ENCODE data around the gene CHRNA4.

The CHRNA4 gene

DNA sequence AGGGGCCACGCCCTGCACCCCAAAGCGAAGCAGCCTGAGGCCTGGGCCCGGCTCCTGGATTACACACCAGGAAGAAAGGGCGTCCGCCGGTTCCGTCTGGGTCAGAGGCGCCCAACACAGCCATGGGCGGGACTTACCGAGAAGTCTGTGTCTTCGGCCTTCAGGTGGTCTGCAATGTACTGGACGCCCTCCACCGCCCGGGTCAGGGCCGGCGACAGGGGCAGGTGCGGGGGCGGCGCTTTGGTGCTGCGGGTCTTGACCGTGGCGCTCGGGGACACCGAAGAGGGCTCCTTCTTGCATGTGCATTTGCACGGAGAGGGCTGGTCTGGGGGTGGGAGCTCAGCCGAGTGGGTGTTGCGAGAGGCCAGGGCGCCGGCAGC lies 11.6 kb downstream of the CHRNA4 start:
- TF ChIP-seq, protein P1, sequence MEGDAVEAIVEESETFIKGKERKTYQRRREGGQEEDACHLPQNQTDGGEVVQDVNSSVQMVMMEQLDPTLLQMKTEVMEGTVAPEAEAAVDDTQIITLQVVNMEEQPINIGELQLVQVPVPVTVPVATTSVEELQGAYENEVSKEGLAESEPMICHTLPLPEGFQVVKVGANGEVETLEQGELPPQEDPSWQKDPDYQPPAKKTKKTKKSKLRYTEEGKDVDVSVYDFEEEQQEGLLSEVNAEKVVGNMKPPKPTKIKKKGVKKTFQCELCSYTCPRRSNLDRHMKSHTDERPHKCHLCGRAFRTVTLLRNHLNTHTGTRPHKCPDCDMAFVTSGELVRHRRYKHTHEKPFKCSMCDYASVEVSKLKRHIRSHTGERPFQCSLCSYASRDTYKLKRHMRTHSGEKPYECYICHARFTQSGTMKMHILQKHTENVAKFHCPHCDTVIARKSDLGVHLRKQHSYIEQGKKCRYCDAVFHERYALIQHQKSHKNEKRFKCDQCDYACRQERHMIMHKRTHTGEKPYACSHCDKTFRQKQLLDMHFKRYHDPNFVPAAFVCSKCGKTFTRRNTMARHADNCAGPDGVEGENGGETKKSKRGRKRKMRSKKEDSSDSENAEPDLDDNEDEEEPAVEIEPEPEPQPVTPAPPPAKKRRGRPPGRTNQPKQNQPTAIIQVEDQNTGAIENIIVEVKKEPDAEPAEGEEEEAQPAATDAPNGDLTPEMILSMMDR (IDR thresholded peaks at IDR 0.05; ENCODE audit: extremely low read depth, insufficient read depth, missing control alignments) = no peak
- DNase-seq (ENCODE audit: low spot score) = no peak
- in situ Hi-C loops (cut with MboI; ENCODE audit: low pct_unique_long_range_greater_than_20kb, low sequenced_read_pairs, unreplicated experiment) = loop anchor here (25.0 kb wide), 1 partner anchor 112 kb away; the partner anchor contains the start of gene BIRC7

DNA sequence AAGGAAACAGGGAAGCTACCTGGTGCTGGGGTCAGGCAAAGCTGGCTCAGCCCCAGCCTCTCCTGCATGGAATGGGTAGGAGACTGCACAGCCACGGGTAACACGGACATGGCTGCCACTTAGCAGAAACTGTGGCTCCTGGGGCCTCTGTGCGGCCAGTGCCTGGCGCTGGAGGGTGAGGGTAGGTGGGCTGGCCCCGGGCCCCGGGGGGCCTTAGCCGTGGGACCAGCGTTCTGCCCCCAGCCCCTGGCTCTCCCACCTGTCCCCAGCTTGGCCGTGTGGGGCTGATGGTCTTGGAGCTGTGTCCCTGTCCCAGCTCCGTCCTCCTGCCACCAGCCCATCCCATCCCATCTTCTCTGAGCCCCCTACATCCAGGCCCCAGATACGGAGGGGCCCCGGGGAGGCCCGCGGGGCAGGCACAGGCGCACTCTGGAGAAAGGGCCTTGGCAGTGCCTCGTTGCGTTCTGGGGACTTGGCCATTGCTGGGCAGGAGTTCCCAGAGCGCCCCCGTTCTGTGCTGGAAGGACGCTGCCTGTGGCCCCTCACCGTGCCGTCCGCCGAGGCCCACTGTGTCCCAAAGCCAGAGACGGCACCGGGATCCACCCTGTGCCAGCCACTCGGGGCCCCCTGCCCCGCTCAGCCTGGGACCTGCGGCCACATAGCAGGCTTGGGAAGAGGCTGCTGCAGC lies 12.2 kb downstream of the CHRNA4 start:
- no peak for DNase-seq (ENCODE audit: low spot score)
- TF ChIP-seq, protein P1 (IDR thresholded peaks at IDR 0.05; ENCODE audit: extremely low read depth, insufficient read depth, missing control alignments) = no peak
- in situ Hi-C loops (cut with MboI; ENCODE audit: low pct_unique_long_range_greater_than_20kb, low sequenced_read_pairs, unreplicated experiment) = loop anchor here (25.0 kb wide), 1 partner anchor 112 kb away; the partner anchor contains the start of gene BIRC7

DNA sequence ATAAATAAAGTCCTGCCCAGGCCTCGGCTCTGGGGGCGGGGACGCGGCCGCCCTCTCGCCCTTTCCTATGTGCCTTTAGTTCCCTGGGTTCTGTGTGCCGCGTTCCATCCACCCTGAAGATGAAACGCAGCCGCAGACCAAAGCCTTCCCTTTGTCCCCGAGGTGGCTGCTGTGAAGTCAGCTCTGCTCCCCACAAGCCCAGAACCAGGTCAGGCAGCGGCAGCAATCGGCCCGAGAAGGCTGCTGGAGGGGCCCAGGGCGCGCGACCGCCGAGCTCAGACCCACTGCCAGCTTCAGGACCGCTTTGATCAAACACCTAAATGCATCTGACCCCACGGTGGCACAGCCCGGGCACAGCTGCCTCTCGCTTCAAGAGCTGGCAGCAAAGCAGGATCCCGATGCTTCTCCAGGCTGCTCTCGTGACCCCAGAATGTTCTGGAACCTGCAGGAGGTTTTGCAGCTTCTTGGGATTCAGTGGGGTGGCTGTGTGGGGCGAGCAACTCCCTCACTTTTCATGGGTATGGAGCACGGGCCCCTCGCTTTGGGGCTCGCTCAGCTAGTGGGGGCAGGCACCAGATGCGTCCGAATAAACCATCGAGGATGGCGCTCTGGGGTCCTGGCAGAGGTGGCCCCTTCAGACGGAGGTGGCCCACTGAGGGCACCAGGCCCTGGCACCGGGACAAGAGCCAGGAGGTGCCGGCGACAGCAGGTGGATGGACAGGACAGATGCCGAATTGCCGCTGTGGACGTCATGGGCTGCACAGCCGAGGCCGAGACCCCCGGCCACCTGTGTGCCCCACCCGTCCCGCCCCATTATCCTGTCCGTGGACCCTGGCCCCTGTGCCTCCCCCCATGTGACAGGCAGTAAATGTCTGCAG lies 13.0 kb downstream of the CHRNA4 start:
- in situ Hi-C loops (cut with MboI; ENCODE audit: low pct_unique_long_range_greater_than_20kb, low sequenced_read_pairs, unreplicated experiment) = loop anchor here (25.0 kb wide), 1 partner anchor 111 kb away; the partner anchor contains the start of gene BIRC7
- TF ChIP-seq, protein P1 (IDR thresholded peaks at IDR 0.05; ENCODE audit: extremely low read depth, insufficient read depth, missing control alignments) = no peak
- no peak for DNase-seq (ENCODE audit: low spot score)

DNA sequence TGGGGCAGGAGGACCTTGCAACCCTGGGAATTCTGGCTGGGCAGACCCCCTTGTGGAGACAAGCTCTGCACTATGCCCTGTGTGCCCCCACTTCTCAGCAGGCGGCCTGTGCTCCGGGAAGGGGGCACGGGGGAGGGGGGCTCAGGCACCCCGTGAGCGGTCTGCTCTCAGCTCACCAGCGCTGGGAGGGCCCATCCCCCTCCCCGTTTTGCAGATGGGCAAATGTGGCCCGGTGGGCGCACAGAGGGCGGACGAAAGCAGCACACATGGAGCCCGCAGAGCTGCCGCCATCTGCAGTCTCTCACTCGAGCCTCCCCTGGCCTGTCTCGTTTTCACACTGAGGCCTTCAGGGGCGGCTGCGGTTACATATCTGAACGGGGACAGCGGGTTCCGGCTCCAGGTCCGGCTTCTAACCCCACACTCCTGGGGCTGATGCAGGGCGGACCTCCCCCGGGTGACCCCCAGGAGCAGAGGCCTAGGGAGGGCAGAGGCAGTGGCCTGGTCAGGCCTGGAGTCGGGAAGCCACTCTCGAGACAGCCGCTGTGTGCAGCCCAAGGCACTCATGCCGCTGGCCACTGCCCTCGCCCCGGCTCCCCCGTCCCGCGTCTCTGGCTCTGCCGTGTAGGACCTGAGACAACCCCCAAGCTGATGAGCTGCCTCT lies 13.9 kb downstream of the CHRNA4 start:
- DNase-seq (ENCODE audit: low spot score) = no peak
- TF ChIP-seq, protein P1 (IDR thresholded peaks at IDR 0.05; ENCODE audit: extremely low read depth, insufficient read depth, missing control alignments) = no peak
- in situ Hi-C loops (cut with MboI; ENCODE audit: low pct_unique_long_range_greater_than_20kb, low sequenced_read_pairs, unreplicated experiment) = loop anchor here (25.0 kb wide), 1 partner anchor 110 kb away; the partner anchor contains the start of gene BIRC7

DNA sequence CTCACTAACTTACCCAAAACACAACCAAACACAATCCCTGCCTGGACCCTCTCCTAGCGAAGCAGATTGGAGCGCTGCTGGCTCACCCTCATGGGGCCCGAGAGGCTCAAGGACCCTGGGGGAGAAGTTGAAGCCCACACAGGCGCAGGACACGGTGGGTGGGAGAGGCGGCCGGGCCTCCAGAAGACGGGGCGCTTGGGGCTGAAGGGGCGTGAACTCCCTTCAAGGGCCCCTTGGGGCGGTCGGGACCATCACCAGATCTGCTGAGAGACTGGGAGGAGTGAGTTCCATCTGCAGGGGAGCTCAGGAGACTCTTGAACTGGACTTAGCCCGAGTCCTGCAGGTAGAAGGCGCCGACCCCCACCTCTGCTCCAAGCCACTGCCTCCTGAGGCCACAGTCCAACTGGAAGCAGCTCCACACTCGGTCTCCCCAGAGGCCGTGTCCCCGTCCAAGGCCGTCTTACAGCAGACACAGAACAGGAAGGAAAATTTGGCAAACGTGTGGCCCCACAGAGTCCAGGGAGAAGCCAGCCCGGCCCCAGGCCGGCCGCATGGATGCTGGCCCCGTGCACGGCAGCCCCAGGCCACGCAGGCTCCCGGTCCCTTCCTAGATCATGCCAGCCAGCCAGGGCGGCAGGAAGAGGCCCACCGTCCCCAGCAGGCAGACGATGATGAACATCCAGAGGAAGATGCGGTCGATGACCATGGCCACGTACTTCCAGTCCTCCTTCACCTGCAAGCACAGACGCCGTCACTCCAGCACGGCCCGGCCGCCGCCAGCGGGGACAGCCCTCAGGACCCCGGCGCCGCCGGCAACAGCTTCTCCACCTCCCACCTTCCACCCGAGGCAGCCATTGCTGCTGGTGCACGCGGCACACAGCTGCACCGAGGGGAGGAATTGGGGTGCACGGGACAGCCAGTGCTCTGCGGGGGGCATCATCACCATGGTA lies 14.7 kb downstream of the CHRNA4 start:
- in situ Hi-C loops (cut with MboI; ENCODE audit: low pct_unique_long_range_greater_than_20kb, low sequenced_read_pairs, unreplicated experiment) = loop anchor here (25.0 kb wide), 1 partner anchor 109 kb away; the partner anchor contains the start of gene BIRC7
- TF ChIP-seq, protein P1 (IDR thresholded peaks at IDR 0.05; ENCODE audit: extremely low read depth, insufficient read depth, missing control alignments) = no peak
- DNase-seq (ENCODE audit: low spot score) = no peak
